Putamen (tissue), 1 donor: ENCODE measurements around the gene SLC25A25.

Source experiments
- DNase-seq: peaks from one replicate; pipeline ENCODE4 v3.0.0-alpha.2; 2016; ENCODE audit warnings: low spot score

Gene SLC25A25

GRCh38 chr9:128072144-128073021 is 4.4 kb downstream of the SLC25A25 start:
- DNase-seq: peak; percentile 72

- DNase-seq: no peak
These were observed 5.3 kb downstream of the SLC25A25 start for GRCh38 chr9:128073253-128073886.

DNA sequence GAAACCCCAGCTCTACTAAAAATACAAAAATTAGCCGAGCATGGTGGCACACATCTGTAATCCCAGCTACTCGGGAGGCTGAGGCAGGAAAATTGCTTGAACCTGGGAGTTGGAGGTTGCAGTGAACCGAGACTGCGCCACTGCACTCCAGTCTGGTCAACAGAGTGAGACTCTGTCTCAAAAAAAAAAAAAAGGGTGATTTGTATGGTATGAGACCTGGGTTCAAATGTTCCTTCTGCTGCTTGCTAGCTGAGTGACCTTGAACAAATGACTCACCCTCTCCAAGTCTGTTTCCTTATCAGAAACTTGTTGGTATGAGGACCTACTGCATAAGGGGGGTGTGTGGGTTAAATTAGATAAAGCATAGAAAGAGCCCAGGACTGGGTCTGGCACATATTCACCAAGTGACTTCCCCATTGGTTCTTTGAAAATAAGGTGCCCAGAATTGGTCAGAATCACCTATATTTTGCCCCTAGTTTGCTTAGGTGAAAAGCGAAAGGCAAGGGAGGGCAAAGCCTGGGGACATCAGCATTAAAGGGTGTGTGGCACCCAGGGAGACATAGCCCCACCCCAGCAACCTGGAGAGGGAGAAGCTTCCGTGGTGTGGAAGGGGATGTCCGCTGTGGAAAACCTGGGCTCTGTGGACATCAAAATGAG is 9.9 kb downstream of the SLC25A25 start:
- no peak for DNase-seq

GRCh38 chr9:128078504-128079434 is 10.7 kb downstream of the SLC25A25 start:
- no peak for DNase-seq

- no peak for DNase-seq
These were observed 12.2 kb downstream of the SLC25A25 start for GRCh38 chr9:128080206-128080605.

GRCh38 chr9:128081056-128081455 is 13.0 kb downstream of the SLC25A25 start:
- no peak for DNase-seq

DNA sequence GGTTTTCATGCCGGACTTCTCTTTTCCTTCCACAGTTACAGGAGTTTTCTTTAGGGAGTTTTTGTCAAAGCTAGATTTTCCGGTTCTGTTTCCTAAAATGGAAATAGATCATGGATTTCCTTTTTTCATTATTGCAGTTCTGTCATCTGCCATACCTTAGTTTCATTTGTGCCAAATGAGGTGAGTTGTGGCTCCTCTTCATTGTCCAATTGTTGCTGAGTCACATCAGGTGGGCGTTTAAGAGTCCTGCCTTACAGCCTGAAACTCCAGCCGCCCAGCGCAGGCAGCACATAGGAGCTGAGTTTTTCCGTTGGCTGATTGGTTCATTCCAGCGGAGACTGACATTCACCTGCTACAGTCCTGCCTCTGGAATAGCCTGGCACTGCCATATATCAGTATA is 14.1 kb downstream of the SLC25A25 start:
- no peak for DNase-seq

DNA sequence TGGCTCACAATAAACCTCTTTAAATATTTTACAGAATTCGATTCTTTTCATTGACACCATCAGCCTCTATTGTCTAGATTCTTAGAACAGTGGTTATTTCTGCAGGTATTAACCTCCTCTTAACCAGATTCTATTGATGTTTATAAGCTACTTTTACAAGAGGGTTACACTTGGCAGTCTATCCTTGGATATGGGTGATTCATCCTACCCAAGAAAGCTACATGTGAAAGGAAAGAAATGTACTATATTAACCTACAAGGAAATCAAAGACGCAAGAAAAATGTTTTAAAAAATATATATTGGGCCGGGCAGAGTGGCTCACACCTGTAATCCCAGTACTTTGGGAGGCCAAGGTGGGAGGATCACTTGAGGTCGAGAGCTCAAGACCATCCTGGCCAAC is 16.7 kb downstream of the SLC25A25 start:
- DNase-seq: no peak

DNA sequence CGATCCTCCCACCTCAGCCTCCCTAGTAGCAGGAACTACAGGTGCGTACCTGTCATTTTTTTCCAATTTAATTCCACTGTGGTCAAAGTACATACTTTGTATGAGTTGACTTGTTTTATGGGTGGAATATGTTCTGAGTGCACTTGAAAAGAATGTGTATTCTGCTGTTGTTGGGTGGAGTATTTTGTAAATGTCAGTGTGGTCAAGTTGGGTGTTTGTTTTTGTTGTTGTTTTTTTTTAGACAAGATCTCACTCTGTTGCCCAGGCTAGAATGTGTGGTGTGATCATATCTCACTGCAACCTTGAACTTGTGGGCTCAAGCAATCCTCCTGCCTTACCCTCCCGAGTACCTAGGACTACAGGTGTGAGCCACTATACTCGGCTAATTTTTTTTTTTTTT is 17.9 kb downstream of the SLC25A25 start:
- DNase-seq: no peak

DNA sequence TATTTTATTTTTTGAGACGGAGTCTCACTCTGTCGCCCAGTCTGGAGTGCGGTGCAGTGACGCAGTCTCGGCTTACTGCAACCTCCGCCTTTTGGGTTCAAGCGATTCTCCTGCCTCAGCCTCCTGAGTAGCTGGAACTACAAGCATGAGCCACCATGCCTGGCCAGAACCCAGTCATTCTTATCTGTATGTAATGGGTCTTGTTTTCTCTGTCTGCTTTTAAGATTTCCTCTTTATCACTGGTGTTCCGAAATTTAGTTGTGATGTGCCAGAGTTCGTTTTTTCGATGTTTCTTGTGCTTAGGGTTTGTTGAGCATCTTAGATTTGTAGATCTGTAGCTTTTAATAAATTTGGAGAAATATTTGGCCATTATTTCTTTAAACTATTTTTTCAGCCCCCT is 19.2 kb downstream of the SLC25A25 start:
- no peak for DNase-seq

DNA sequence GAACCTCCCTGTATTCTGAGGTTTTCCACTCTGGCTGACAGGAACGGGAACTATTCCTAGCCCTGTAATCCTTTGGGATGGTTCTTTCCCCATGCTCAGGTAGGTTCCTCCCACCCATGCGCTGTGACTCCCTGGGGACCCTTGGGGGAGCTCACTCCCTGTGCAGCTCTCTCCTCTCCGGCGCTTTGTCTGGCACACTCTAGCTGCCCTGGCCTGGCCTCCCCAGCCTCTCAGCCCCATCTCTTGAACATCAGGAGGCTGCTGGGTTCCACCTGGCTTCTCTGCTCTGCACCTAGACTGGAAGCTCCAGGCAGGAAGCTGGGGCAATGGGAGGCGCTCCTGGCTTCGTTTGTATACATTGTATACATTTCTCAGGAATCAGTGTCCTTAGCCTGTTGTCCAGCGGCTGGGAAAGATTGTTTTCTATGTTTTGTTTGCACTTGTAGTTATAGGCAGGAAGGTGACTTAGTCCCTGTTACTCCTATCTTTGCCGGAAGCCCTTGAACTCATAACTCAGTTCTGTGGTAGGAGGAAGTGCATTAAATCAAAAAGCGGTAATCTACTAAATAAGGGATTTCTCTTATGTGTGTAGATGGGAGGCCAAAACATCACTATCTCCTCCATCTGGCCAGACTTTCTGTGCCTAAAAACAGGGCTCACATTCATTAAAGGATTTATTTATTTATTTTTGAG is 20.4 kb downstream of the SLC25A25 start:
- no peak for DNase-seq

DNA sequence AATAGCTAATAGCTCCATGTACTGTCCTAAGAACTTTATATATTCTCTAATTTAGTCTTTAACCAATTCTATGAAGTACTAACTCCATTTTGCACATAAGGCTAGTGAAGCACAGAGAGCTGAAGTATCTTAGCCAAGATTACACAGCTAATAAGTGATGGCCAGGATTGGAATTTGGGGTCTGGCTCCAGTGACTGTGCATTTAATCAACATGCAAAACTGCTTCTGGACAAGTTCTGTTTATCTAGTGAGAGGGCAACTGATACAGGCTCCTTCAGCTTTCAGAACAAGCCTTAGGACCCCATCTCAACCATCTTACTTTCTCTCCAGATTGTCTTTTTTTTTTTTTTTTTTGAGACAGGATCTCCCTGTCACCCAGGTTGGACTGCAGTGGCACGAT is 21.3 kb downstream of the SLC25A25 start:
- no peak for DNase-seq

DNA sequence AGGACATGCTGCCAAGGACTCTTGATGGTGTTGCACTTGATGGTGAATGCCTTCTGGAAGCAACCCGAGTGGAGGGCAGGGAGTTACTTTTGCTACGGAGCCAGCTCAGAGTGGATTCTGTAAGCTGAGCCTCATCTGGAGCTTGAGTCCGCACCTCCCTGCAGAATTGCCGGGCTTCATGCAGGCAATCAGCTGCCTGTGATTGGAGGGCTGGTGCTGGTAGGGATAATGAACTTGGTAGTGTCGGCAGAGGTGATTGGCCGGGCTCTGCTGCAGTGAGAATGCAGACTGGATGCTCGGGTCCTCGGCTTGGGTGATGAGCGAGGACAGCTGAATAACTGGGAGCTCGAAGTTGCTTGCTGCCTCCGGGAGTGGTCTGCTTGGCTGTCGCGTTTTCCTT is 23.1 kb downstream of the SLC25A25 start:
- DNase-seq: peak; percentile 88

- DNase-seq: no peak
These were observed 23.5 kb downstream of the SLC25A25 start for GRCh38 chr9:128091571-128091970.

- no peak for DNase-seq
These were observed 24.4 kb downstream of the SLC25A25 start for GRCh38 chr9:128092199-128092977.

DNA sequence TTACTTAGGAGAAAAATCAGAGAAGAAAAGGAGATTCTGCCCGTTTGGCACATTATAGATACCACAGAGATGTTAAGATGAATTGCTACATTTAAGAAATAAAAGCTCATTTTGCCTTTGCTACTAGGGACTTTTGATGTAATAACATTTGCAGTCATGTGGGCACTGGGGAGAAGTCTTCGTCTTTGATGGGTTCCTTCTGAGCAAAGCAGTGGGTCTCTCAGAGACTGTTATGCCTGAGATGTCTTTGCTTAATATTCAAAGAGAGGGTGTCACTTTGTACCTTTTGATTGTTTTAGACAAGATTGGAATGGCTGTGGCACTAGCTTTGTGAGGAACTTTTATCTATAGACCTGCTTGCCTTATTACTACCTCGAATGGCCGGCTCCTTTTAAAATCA is 25.0 kb downstream of the SLC25A25 start:
- DNase-seq: no peak

- DNase-seq: peak; percentile 91
These were observed 26.3 kb downstream of the SLC25A25 start for GRCh38 chr9:128094166-128094949.

DNA sequence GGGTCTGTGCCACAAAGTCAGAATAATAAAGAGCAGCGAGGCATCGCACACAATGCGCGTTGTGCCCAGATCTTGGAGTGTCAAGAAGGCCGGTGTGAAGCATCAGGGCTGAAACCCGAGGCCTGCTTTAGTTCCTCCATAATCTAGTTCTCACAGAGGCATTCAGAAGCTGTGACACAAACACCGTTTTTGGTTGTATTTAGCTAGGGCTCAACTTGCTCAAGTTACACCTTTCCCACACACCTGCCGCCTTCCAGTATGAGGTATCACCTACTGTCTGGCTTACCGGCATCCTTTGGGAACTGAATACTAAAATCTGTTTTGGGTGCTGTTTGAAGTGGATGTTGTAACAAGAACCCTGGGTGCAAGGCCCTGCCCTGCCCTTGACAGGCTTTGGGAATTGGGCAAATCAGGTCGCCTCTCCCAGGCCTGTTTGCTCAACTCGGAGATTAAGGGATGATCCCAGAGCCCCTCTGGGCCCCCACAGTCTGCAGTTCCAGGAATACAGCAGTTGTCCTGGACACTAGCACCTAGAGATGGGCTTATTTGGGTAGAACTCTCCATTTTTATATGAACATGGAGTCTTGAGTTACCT is 27.0 kb downstream of the SLC25A25 start:
- no peak for DNase-seq
